ENCODE data around the gene YBEY. TPM values are rescaled to one million over a fixed set of nuclear protein-coding genes. Genes with fewer than 3 reads are reported as not detected.

The YBEY gene
- total and polyA plus RNA-seq, 11 donors: 11.4 to 28.1 (median 16.0) TPM

DNA sequence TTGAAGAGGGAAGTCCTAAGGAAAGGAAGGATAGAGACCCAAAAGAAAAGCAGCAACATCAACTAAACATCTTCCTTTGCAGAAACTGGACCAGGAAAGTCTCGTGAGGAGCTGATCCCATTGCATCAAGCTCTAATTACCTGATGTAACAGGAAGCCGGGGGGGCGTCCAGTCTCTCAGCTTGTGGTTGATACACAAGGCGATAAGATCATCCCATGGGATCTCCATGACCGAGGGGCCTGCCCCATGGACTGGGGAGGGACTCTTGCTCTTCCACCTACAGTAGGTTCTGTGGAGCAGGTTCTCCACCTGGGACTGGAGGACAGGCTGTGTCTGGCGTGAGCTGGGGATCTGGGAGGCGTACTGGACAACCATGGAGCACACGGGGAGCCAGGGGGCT lies 42.8 kb upstream of the YBEY start:
- TF ChIP-seq CTCF (IDR thresholded peaks at IDR 0.05): no peak
- TF ChIP-seq POLR2A (IDR thresholded peaks at IDR 0.05): no peak
- Histone ChIP-seq H3K4me1 (no peaks in the 10 kb centered on the region), H3K9me3 (no peaks in the 10 kb centered on the region), H3K27me3 (no peaks in the 10 kb centered on the region), H3K27ac (no peak overlapping the region), H3K36me3 (peaks cover 0 to 100% (median 97%) of the 10 kb centered on the region in 9 donors), H3K4me3 (no peak overlapping the region)
- ATAC-seq: no peak
- 80 to 89% (median 84%) methylated on average over 8 of the region's 8 CpGs for WGBS, 4 donors
- peak in 1 of 5 donors; percentile 17 for DNase-seq
- intact Hi-C loops (cut with DNase I): loop anchor here in 1 of 10 donors (10.0 kb wide), 1 partner anchor 89 kb away; the partner anchor contains the start of gene FTCD

DNA sequence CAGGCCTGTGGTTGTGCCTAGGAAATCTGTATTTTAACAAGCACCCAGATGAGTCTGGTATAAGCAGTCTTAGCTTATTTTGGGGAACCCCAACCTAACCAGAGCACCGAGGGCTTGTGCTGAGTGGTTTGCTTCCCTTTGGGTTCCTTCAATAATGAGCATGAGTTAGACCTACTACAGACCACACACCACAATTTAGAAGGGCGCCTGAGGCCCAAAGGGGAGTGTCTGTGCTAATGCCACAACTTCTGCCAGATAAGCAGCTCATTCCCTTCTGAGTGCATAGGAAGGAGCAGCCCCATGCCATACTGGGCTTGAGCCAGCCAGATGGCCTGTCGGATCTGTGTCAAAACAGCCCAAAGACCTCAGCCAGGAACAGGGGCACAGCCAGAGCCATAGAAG lies 42.2 kb upstream of the YBEY start:
- DNase-seq (peak in 1 of 5 donors; percentile 7), ATAC-seq (no peak)
- WGBS, 4 donors: 95 to 100% (median 96%) methylated on average over 3 of the region's 3 CpGs
- H3K4me1 ChIP-seq: no peaks in the 10 kb centered on the region
- no peak overlapping the region for H3K4me3 ChIP-seq
- peaks cover 0 to 100% (median 96%) of the 10 kb centered on the region in 9 donors for H3K36me3 ChIP-seq
- no peaks in the 10 kb centered on the region for H3K9me3 ChIP-seq
- H3K27me3 ChIP-seq: no peaks in the 10 kb centered on the region
- TF ChIP-seq POLR2A (IDR thresholded peaks at IDR 0.05): no peak
- TF ChIP-seq CTCF (IDR thresholded peaks at IDR 0.05): no peak
- intact Hi-C loops (cut with DNase I): loop anchor here in 1 of 10 donors (10.0 kb wide), 1 partner anchor 89 kb away; the partner anchor contains the start of gene FTCD
- H3K27ac ChIP-seq: no peak overlapping the region

DNA sequence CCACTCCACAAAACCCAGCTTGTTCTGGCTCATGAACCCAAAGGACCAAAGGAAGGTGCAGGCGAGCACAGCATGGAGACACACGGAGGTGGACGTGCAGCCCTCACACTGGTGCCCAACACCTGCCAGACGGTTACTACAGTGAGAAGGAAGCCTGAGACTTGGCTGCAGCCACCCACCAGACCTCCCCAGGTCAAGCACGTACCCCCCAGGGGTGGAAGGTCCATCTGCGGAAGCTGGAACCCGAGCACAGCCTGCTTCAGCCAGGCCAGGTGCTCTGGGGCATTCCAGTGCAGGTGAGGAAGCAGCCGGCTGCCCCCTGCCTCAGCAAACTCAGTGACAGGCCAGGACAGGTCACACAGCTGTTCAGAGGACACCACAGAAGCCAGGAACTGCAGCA lies 41.5 kb upstream of the YBEY start:
- 93 to 100% (median 95%) methylated on average over 4 to 8 of the region's 8 CpGs for WGBS, 4 donors
- no peak for TF ChIP-seq CTCF (IDR thresholded peaks at IDR 0.05)
- no peak for TF ChIP-seq POLR2A (IDR thresholded peaks at IDR 0.05)
- H3K36me3 ChIP-seq: peaks cover 0 to 100% (median 96%) of the 10 kb centered on the region in 9 donors
- no peak for ATAC-seq
- no peak overlapping the region for H3K27ac ChIP-seq
- no peaks in the 10 kb centered on the region for H3K27me3 ChIP-seq
- intact Hi-C loops (cut with DNase I): loop anchor here in 1 of 10 donors (10.0 kb wide), 1 partner anchor 90 kb away; the partner anchor contains the start of gene FTCD
- no peaks in the 10 kb centered on the region for H3K9me3 ChIP-seq
- no peak overlapping the region for H3K4me3 ChIP-seq
- no peaks in the 10 kb centered on the region for H3K4me1 ChIP-seq
- peak in 1 of 5 donors; percentile 37 for DNase-seq

DNA sequence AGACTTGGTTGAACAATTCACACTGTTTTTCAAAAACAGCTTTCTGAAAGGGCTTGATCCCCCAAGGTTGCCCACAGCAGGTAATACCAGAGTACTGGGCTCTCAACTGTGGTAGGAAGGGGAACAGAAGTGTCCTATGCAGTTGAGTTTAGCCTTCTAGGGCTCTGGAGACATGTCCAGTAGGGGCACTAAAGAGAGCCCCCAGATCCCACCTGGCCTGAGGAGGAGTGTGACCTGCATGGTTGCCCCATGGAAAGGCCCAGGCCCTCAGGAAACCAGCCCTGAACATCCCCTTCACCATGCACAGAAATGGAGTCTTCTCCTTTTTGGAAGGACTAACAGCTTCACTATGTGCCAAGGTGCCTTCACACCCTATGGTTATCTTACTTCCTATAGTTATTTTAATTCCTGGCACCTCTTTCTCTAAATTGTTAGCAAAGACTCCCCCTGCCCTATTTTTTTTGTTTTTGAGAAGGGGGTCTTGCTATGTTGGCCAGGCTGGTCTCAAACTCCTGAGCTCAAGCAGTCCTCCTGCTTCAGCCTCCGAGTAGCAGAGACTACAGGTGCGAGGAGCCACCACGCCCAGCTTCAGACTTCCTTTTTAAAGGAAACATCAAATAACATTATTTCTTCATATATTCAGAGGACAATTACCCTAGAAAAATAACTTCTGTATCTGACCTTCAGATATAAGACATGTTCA lies 40.8 kb upstream of the YBEY start:
- Histone ChIP-seq H3K27me3 (no peaks in the 10 kb centered on the region), H3K4me1 (no peaks in the 10 kb centered on the region), H3K9me3 (no peaks in the 10 kb centered on the region), H3K36me3 (peaks cover 0 to 100% (median 96%) of the 10 kb centered on the region in 9 donors), H3K4me3 (no peak overlapping the region), H3K27ac (no peak overlapping the region)
- ATAC-seq: no peak
- intact Hi-C loops (cut with DNase I): loop anchor here in 1 of 10 donors (10.0 kb wide), 1 partner anchor 91 kb away; the partner anchor contains the start of gene FTCD
- peak in 1 of 5 donors; percentile 8 for DNase-seq
- TF ChIP-seq POLR2A (IDR thresholded peaks at IDR 0.05): no peak
- TF ChIP-seq CTCF (IDR thresholded peaks at IDR 0.05): no peak
- WGBS, 4 donors: 78 to 95% (median 87%) methylated on average over 3 of the region's 3 CpGs

All from heart left ventricle (tissue), 16 donors.